ENCODE measurements around the gene DLD.
"Not testable (repeated sequence)": the region's sequence is repeated elsewhere in the genome, so short reads cannot be mapped to it uniquely, and the experiment has no call there.

DLD gene, protein sequence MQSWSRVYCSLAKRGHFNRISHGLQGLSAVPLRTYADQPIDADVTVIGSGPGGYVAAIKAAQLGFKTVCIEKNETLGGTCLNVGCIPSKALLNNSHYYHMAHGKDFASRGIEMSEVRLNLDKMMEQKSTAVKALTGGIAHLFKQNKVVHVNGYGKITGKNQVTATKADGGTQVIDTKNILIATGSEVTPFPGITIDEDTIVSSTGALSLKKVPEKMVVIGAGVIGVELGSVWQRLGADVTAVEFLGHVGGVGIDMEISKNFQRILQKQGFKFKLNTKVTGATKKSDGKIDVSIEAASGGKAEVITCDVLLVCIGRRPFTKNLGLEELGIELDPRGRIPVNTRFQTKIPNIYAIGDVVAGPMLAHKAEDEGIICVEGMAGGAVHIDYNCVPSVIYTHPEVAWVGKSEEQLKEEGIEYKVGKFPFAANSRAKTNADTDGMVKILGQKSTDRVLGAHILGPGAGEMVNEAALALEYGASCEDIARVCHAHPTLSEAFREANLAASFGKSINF

GRCh38 chr7:107890962-107891635 lies at the start of gene DLD:
Gene DLD, plus strand, starts transcription at chr7:107891183. Its CDS starts 68 bp downstream, at chr7:107891251.
- peak; percentile 79 for DNase-seq

- DNase-seq: no peak
These were observed 48.8 kb upstream of the DLD start for GRCh38 chr7:107842213-107842612.

DNA sequence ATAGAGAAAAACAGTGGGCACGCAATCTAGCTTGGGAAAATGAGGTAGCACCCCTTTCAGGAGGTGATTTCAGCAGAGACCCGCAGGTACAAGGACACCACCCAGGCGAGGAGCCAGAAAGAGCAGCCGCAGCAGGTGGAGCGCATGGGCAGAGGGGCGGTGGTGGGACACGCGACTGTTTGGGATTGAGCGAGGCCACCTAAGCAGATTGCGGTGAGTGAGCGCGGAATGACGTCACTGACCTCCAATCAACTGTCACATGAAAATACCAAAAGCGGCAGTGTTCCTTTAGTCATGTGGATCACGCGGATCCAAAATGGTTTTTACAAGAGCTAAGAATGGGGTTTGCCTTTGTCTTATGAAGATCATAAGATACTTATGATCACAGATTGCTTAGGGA lies 47.8 kb upstream of the DLD start:
- no peak for DNase-seq

- DNase-seq: no peak
These were observed 44.7 kb upstream of the DLD start for GRCh38 chr7:107846324-107846723.

DNA sequence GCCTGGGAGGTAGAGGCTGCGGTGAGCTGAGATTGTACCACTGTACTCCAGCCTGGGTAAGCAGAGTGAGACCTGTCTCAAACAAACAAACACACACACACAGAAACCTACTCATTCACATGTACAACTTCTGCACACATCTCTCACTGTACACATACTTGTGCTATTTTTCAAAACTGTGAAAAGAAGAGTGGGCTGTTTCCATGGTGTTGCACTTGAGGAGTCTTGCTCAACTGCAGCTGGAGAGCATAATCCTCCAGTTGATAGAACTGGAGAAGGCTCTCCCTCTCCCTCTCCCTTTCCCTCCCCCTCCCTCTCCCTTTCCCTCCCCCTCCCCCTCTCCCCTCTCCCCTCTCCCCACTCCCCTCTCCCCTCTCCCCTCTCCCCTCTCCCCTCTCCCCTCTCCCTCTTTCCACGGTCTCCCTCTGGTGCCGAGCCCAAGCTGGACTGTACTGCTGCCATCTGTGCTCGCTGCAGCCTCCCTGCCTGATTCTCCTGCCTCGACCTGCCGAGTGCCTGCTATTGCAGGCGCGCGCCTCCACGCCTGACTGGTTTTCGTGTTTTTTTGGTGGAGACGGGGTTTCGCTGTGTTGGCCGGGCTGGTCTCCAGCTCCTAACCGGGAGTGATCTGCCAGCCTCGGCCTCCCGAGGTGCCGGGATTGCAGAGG lies 43.7 kb upstream of the DLD start:
- DNase-seq: no peak

DNA sequence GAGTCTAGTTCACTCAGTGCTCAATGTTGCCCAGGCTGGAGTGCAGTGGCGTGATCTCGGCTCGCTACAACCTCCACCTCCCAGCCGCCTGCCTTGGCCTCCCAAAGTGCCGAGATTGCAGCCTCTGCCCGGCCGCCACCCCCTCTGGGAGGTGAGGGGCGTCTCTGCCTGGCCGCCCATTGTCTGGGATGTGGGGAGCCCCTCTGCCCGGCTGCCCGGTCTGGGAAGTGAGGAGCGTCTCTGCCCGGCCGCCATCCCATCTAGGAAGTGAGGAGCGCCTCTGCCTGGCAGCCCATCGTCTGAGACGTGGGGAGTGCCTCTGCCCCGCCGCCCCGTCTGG lies 43.2 kb upstream of the DLD start:
- not testable (repeated sequence) for DNase-seq

DNA sequence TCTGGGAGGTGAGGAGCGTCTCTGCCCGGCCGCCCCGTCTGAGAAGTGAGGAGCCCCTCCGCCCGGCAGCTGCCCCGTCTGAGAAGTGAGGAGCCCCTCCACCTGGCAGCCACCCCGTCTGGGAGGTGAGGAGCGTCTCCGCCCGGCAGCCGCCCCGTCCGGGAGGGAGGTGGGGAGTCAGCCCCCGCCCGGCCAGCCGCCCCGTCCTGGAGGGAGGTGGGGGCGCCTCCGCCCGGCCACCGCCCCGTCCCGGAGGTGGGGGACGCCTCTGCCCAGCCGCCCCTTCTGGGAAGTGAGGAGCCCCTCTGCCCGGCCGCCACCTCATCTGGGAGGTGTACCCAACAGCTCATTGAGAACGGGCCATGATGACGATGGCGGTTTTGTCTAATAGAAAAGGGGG lies 42.8 kb upstream of the DLD start:
- DNase-seq: not testable (repeated sequence)

GRCh38 chr7:107850216-107850615 lies 40.8 kb upstream of the DLD start:
- DNase-seq: no peak

GRCh38 chr7:107850643-107851042 lies 40.3 kb upstream of the DLD start:
- DNase-seq: no peak

DNA sequence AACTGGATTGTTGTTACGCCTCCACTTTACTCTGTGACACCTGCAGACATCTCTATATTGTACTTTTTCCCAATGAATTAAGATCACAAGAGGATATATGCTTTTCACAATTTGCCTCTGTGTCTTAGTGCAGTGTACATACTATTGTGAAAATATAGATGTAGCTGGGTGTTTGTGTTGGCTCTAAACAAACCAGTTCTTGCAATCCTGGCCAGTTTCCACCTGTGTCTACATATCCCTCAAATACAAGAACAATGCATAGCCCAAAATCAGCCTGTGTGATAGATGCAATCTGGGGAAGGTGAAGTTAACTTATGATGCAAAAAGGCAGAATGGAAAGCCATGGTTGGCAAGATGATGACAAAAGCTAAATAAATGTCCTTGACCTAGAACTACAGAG lies 36.5 kb upstream of the DLD start:
- DNase-seq: no peak

DNA sequence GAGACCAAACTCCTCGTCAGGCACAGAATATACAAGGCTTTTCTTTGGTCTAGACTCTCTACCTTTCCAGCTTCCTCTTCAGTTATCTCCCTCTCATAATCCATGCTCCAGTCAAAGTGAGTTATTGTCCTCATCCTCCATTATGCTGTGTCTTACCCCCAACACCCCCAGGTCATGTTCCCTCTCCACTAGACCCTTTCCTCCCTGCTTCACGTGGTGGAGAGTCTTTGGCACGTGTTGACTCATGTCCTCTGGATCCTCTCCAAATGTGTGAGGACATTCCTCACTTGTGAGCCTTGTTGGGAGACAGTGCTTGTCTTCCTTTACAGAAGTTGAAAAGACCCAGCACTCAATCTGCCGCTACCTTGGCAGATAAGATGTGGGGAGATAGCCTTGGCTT lies 36.0 kb upstream of the DLD start:
- no peak for DNase-seq

- DNase-seq: no peak
These were observed 34.0 kb upstream of the DLD start for GRCh38 chr7:107856806-107857540.

DNA sequence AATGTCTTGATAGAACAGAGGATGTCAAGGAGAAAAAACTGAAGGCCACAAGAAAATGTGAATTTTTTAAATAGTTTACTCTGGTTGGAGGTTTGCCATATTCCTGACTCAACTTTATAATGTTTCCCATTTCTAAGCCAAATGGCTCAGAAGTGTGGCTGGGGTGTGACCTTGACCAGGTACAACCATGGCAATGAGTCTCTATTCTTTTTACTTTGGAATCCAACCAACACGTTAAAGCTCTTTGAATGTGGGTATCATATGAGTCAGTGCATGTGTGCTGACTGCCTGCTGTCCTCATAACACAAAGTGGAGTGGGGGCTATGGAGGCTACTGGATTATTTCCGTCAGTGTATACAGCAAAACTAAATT lies 33.5 kb upstream of the DLD start:
- no peak for DNase-seq

GRCh38 chr7:107858280-107858679 lies 32.7 kb upstream of the DLD start:
- DNase-seq: no peak

DNA sequence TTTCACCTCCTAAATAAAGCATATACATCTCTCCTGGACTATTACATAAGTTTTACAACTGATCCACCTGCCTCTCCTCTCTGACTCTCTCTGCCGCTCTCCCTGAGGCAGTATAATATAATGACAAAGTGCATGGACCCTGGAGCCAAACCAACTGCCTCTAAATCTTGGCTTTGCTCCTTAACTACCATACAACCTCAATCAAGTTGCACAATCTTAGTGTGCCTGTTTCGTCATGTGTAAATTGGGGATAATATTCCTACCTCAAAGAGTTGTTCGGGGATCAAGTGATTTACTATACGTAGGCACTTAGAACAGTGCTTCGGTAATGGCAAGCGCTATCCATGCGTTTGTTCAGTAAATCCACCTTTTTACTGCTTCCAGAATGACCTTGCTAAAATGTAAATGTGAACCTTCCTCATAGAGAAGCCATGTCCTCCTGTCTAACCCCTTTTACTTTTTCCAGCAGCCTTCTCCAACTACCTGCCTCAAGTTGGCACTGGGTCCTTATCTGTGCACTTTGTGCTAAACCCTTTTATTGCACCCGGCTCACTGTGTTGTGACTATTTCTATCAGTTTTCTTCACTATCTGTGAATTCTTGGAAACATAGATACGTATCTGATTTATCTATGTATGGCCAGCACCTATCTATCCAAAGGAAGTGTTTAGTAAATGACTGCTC lies 30.6 kb upstream of the DLD start:
- DNase-seq: no peak

- DNase-seq: no peak
These were observed 29.9 kb upstream of the DLD start for GRCh38 chr7:107860981-107861652.

GRCh38 chr7:107865956-107866775 lies 24.8 kb upstream of the DLD start:
- DNase-seq: no peak

DNA sequence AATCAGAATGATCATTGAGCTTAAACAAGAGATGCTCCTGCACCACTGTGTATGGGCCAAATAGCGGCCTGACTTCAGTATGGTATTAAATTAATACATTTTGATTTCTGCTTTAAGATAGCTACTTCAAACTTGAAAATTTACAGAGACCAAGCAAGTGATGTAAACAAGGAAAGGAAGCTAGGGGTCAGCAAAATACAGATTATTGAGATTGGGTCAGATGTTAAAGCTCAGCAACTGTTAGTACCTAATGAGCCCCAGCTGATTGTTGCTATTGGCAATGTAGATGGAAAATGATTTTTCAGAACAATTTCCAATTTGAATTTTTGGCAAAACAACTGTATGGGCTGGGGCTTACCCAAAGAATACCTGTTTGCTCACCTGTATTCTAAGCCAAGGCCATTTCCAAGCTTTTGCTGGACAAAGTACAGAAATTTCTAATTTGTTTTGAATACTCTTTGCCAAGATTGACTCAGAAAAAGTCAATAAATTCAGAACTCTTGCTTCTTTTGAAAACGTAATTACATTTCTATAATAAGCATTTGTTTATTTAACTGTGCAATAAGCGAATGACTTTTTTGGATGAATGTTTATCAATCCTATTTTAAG lies 23.0 kb upstream of the DLD start:
- DNase-seq: no peak

DNA sequence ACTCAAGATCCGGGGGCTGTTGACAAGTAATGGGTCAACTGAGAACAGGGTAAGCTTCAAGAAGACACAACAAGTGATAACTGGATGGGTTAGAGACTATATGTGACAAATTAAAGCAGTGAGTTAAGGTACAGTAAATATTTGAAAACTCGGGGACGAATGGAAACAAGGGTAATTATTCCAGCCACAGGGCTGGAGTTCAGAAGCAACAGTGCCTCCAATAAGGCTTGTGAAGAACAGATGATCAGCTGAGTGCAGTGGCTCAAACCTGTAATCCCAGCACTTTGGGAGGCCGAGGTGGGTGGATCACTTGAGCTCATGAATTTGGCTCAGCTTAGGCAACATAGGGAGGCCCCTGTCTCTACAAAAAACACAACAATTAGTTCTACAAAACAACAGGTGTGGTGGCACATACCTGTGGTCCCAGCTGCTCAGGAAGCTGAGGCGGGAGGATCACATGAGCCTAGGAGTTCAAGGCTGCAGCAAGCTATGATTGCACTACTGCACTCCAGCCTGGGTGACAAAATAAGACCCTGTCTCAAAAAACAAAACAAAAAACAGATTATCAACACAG lies 20.5 kb upstream of the DLD start:
- no peak for DNase-seq

GRCh38 chr7:107874111-107874510 lies 16.9 kb upstream of the DLD start:
- DNase-seq: no peak
